Myometrial cell (primary cell): ENCODE results near the gene MRPS16. TPM values are rescaled to one million over a fixed set of nuclear protein-coding genes. Genes with fewer than 3 reads are reported as not detected.

Experiments used
- total RNA-seq: library from RNA; depleted of rRNA; stranded (reverse); fragments of >200 nt; gene quantifications from 2 replicates; pipeline ENCODE4 v1.2.3, GENCODE V29; 2015

The MRPS16 gene
- total RNA-seq: 73.8 and 77.3 TPM in 2 replicates

GRCh38 chr10:73252445-73253224 lies at the start of gene MRPS16:
Gene MRPS16, minus strand, starts transcription at chr10:73252644. Its CDS starts 162 bp downstream, at chr10:73252482.

DNA sequence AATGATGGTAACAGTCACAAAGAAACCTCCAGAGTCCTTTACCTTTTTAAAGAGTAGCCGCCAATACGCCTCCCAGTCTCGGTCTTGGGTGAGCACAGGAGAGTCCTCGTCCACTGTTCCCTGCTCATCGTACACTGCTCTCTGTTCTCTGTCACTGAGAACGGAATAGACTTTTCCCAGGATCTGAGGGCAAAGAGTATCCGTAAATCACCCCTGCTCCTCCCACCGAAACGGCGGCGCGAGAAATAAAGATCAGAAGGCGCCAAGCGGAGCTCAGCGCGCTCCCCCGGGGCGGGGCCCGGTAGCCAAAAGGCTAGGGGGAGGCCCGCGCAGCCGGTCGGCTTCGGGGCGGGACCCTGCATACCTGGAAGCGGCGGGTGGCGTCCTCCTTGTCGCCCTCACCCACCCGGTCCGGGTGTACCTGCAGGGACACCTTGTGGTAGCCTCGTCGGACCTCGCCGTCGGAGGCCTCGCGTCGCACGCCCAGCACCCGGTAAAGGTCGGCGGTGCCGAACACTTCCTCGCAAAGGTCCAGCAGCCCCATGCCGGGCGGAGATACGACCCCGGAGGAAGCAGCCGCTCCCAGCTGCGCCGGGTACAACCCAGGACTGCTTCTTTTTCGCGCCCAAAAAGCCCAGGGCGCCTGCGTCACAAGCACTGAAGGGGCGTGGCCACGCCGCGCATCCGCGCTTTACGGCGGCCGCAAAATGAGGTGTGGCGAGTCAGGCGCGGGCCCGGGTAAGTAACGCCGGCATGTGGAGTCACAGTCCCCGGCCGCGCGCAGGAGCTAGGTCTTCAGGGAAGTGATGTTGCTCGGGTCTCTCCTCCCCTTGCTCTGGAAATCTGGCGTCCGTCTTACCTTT lies 5.6 kb downstream of the MRPS16 start, which contains the start of gene DNAJC9:
Gene DNAJC9, minus strand, starts transcription at position 610 of the 863 bp plus-strand sequence. Its CDS starts 66 bp downstream, at position 544.

Other genes starting within 250 kb of the MRPS16 start
- 86.2 and 102 TPM in 2 replicates for gene P4HA1, start 155.8 kb downstream of the MRPS16 start, total RNA-seq
- 1.2 and 1.8 TPM in 2 replicates for gene NUDT13, start 142.2 kb downstream of the MRPS16 start, total RNA-seq
- 34.3 and 38.8 TPM in 2 replicates for gene ECD, start 84.6 kb downstream of the MRPS16 start, total RNA-seq
- gene FAM149B1, start 84.5 kb downstream of the MRPS16 start, total RNA-seq: 6.6 and 11.3 TPM in 2 replicates
- gene DNAJC9, start 5.4 kb downstream of the MRPS16 start, total RNA-seq: 23.9 and 28.0 TPM in 2 replicates
- 0.18 and 0.29 TPM in 2 replicates for gene CFAP70, start 106.2 kb upstream of the MRPS16 start, total RNA-seq
- 159 and 183 TPM in 2 replicates for gene ANXA7, start 161.4 kb upstream of the MRPS16 start, total RNA-seq
- gene MSS51, start 180.9 kb upstream of the MRPS16 start, total RNA-seq: 1.2 and 1.6 TPM in 2 replicates
- gene PPP3CB, start 243.4 kb upstream of the MRPS16 start, total RNA-seq: 16.1 and 28.0 TPM in 2 replicates